HEK293 (cell line): ENCODE data around the gene SLC35B1.

Source experiments
- CTCF ChIA-PET: fragments of 350-600 bp; formaldehyde crosslinking; extraction: SDS; loops from one replicate; lab custom pipeline; 2021; ENCODE audit warnings: antibody characterized with exemption; lab: Yijun Ruan, JAX
- POLR2A ChIA-PET: fragments of 300-600 bp; formaldehyde crosslinking; extraction: SDS; loops from one replicate; lab custom pipeline; 2020; ENCODE audit warnings: antibody characterized with exemption, inconsistent platforms; lab: Yijun Ruan, JAX
- H3K27ac ChIP-seq: fragments of 200-500 bp; sonication (Bioruptor generic); 2 replicates; pipeline ENCODE4 v1.5.1; 2014; ENCODE audit warnings: low read depth, low read length, control low read depth, inconsistent platforms; ENCODE audit errors: extremely low read depth
- H3K36me3 ChIP-seq, 2 experiments: fragments of 200-500 bp in 1 of 2; sonication (Bioruptor generic) in 1 of 2; 1 replicate in 1 of 2; 2 replicates in 1 of 2; pipeline ENCODE4 v1.5.1; 2014 to 2017; ENCODE audit warnings: inconsistent platforms in 2 of 2, low read length in 2 of 2; ENCODE audit not compliant: control insufficient read depth in 2 of 2, insufficient read depth in 1 of 2
- H3K4me1 ChIP-seq: fragments of 200-500 bp; sonication (Bioruptor generic); 2 replicates; pipeline ENCODE4 v1.5.1; 2014; ENCODE audit warnings: mild to moderate bottlenecking, low read length, inconsistent platforms; ENCODE audit not compliant: control insufficient read depth, insufficient read depth
- H3K4me3 ChIP-seq: 2 replicates; pipeline ENCODE4 v1.5.1; 2011; ENCODE audit warnings: low read depth, mild to moderate bottlenecking, control low read depth, low read length, moderate library complexity
- H3K9me3 ChIP-seq: fragments of 200-500 bp; sonication (Bioruptor generic); 2 replicates; pipeline ENCODE4 v1.5.1; 2014; ENCODE audit warnings: low read depth, low read length, inconsistent platforms; ENCODE audit not compliant: control insufficient read depth, insufficient read depth
- BCL11B ChIP-seq: fragments of 450-650 bp; formaldehyde crosslinking; IDR thresholded peaks from 2 replicates; pipeline ENCODE4 v1.5.1; 2016; ENCODE audit warnings: low read depth, missing biosample characterization, missing genetic modification characterization
- GLI2 ChIP-seq: fragments of 450-650 bp; formaldehyde crosslinking; IDR thresholded peaks from 2 replicates; pipeline ENCODE4; 2017; ENCODE audit warnings: missing biosample characterization, missing genetic modification characterization, low read depth, borderline replicate concordance
- PRDM1 ChIP-seq: fragments of 450-650 bp; formaldehyde crosslinking; IDR thresholded peaks from 2 replicates; pipeline ENCODE4; 2016; ENCODE audit warnings: missing biosample characterization, missing genetic modification characterization
- RBAK ChIP-seq: fragments of 450-650 bp; formaldehyde crosslinking; IDR thresholded peaks from 2 replicates; pipeline ENCODE4 v1.5.1; 2016; ENCODE audit warnings: missing biosample characterization, missing genetic modification characterization
- REPIN1 ChIP-seq: fragments of 450-650 bp; formaldehyde crosslinking; IDR thresholded peaks from 2 replicates; pipeline ENCODE4 v1.5.1; 2017; ENCODE audit warnings: missing biosample characterization, missing genetic modification characterization, low read depth
- SETDB1 ChIP-seq: IDR thresholded peaks from one replicate; pipeline ENCODE4 v1.6.1; 2017; ENCODE audit warnings: mild to moderate bottlenecking, low read length, moderate library complexity, mixed read lengths; ENCODE audit not compliant: insufficient read length
- SP3 ChIP-seq: fragments of 450-650 bp; formaldehyde crosslinking; IDR thresholded peaks from 2 replicates; pipeline ENCODE4 v1.5.1; 2016; ENCODE audit warnings: missing biosample characterization, missing genetic modification characterization
- TRIM28 ChIP-seq: IDR thresholded peaks from 2 replicates; pipeline ENCODE4 v1.6.1; 2011; ENCODE audit warnings: low read length, control low read depth, borderline replicate concordance
- ZBTB1 ChIP-seq: fragments of 450-650 bp; formaldehyde crosslinking; IDR thresholded peaks from 2 replicates; pipeline ENCODE4 v1.5.1; 2016; ENCODE audit warnings: missing biosample characterization, missing genetic modification characterization
- ZFP69B ChIP-seq: fragments of 450-650 bp; formaldehyde crosslinking; IDR thresholded peaks from 2 replicates; pipeline ENCODE4 v1.5.1; 2016; ENCODE audit warnings: missing biosample characterization, missing genetic modification characterization
- ZNF121 ChIP-seq: fragments of 450-650 bp; formaldehyde crosslinking; IDR thresholded peaks from 2 replicates; pipeline ENCODE4 v1.5.1; 2016; ENCODE audit warnings: missing biosample characterization, missing genetic modification characterization
- ZNF221 ChIP-seq: fragments of 450-650 bp; formaldehyde crosslinking; IDR thresholded peaks from 2 replicates; pipeline ENCODE4 v1.5.1; 2017; ENCODE audit warnings: missing biosample characterization, missing genetic modification characterization, borderline replicate concordance
- ZNF433 ChIP-seq: fragments of 450-650 bp; formaldehyde crosslinking; IDR thresholded peaks from 2 replicates; pipeline ENCODE4 v1.5.1; 2016; ENCODE audit warnings: missing biosample characterization, missing genetic modification characterization, low read depth
- ZNF530 ChIP-seq: fragments of 450-650 bp; formaldehyde crosslinking; IDR thresholded peaks from 2 replicates; pipeline ENCODE4 v1.5.1; 2016; ENCODE audit warnings: low read depth, missing biosample characterization, missing genetic modification characterization
- ZNF544 ChIP-seq: fragments of 450-650 bp; formaldehyde crosslinking; IDR thresholded peaks from 2 replicates; pipeline ENCODE4 v1.5.0; 2017; ENCODE audit warnings: missing biosample characterization, missing genetic modification characterization
- ZNF549 ChIP-seq: fragments of 450-650 bp; IDR thresholded peaks from 2 replicates; pipeline ENCODE4 v1.5.1; 2018; ENCODE audit warnings: missing biosample characterization, missing genetic modification characterization, mild to moderate bottlenecking, inconsistent platforms, moderate library complexity
- ZNF660 ChIP-seq: fragments of 450-650 bp; IDR thresholded peaks from 2 replicates; pipeline ENCODE4 v1.5.1; 2018; ENCODE audit warnings: missing biosample characterization, mild to moderate bottlenecking, missing genetic modification characterization
- ZNF843 ChIP-seq: fragments of 450-650 bp; formaldehyde crosslinking; IDR thresholded peaks from 2 replicates; pipeline ENCODE4 v1.5.1; 2016; ENCODE audit warnings: missing biosample characterization, missing genetic modification characterization
- TF ChIP-seq, protein P1 (sequence below): fragments of 450-650 bp; formaldehyde crosslinking; IDR thresholded peaks from 2 replicates; pipeline ENCODE4 v1.5.1; 2016; ENCODE audit warnings: missing biosample characterization, missing genetic modification characterization, borderline replicate concordance
- TF ChIP-seq, protein P2 (sequence below): fragments of 450-650 bp; formaldehyde crosslinking; IDR thresholded peaks from 2 replicates; pipeline ENCODE4 v1.5.1; 2016; ENCODE audit warnings: missing biosample characterization, missing genetic modification characterization
- TF ChIP-seq, protein P3 (sequence below): fragments of 450-650 bp; IDR thresholded peaks from 2 replicates; pipeline ENCODE4 v1.5.1; 2018; ENCODE audit warnings: missing biosample characterization, missing genetic modification characterization
- TF ChIP-seq, protein P4 (sequence below): fragments of 450-650 bp; formaldehyde crosslinking; IDR thresholded peaks from 2 replicates; pipeline ENCODE4 v1.5.1; 2016; ENCODE audit warnings: missing biosample characterization, missing genetic modification characterization
- TF ChIP-seq, protein P5 (sequence below): fragments of 450-650 bp; formaldehyde crosslinking; IDR thresholded peaks from 2 replicates; pipeline ENCODE4 v1.5.1; 2017; ENCODE audit warnings: missing biosample characterization, missing genetic modification characterization
- TF ChIP-seq, protein P6 (sequence below): fragments of 450-650 bp; formaldehyde crosslinking; IDR thresholded peaks from 2 replicates; pipeline ENCODE4 v1.5.1; 2017; ENCODE audit warnings: missing biosample characterization, mild to moderate bottlenecking, missing genetic modification characterization, moderate library complexity

The SLC35B1 gene

DNA sequence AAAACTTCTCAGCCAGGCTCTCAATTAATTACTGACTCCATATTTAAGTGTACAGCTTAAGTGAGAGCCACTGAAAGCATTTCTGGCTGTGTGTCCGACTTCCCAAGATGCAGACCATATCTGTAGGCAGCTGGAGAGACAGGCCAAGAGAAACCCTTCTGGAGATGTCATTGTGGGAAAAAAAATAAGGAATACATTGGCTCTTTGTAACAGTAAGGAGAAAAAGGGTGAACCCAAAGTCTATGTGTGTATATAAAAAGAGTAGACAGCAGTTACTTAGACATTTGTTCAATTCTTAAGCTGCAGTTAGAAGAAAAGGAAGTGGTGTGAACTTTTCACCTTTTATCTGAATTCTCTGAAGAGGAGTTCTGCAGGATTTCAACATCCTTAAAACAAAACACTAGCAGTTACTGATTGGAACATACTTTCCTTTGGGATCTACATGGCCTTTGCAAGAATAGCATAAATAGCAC is 34.4 kb upstream of the SLC35B1 start:
- POLR2A ChIA-PET: interaction anchor here (5.4 kb wide), 1 partner anchor 22 kb away, joined by 27 read pairs; the partner anchor contains the start of gene FAM117A
- CTCF ChIA-PET: interaction anchor here (1.0 to 1.2 kb wide), 2 partner anchors 173 to 175 kb away, joined by 3 read pairs; no protein-coding TSS in a partner anchor
- no peak for TF ChIP-seq PRDM1 (tag by site-specific recombination)
- TF ChIP-seq BCL11B (tag by site-specific recombination): no peak
- no peak for TF ChIP-seq ZNF530 (tag by site-specific recombination)
- TF ChIP-seq, protein P1, sequence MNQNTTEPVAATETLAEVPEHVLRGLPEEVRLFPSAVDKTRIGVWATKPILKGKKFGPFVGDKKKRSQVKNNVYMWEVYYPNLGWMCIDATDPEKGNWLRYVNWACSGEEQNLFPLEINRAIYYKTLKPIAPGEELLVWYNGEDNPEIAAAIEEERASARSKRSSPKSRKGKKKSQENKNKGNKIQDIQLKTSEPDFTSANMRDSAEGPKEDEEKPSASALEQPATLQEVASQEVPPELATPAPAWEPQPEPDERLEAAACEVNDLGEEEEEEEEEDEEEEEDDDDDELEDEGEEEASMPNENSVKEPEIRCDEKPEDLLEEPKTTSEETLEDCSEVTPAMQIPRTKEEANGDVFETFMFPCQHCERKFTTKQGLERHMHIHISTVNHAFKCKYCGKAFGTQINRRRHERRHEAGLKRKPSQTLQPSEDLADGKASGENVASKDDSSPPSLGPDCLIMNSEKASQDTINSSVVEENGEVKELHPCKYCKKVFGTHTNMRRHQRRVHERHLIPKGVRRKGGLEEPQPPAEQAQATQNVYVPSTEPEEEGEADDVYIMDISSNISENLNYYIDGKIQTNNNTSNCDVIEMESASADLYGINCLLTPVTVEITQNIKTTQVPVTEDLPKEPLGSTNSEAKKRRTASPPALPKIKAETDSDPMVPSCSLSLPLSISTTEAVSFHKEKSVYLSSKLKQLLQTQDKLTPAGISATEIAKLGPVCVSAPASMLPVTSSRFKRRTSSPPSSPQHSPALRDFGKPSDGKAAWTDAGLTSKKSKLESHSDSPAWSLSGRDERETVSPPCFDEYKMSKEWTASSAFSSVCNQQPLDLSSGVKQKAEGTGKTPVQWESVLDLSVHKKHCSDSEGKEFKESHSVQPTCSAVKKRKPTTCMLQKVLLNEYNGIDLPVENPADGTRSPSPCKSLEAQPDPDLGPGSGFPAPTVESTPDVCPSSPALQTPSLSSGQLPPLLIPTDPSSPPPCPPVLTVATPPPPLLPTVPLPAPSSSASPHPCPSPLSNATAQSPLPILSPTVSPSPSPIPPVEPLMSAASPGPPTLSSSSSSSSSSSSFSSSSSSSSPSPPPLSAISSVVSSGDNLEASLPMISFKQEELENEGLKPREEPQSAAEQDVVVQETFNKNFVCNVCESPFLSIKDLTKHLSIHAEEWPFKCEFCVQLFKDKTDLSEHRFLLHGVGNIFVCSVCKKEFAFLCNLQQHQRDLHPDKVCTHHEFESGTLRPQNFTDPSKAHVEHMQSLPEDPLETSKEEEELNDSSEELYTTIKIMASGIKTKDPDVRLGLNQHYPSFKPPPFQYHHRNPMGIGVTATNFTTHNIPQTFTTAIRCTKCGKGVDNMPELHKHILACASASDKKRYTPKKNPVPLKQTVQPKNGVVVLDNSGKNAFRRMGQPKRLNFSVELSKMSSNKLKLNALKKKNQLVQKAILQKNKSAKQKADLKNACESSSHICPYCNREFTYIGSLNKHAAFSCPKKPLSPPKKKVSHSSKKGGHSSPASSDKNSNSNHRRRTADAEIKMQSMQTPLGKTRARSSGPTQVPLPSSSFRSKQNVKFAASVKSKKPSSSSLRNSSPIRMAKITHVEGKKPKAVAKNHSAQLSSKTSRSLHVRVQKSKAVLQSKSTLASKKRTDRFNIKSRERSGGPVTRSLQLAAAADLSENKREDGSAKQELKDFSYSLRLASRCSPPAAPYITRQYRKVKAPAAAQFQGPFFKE: no peak
- no peak for TF ChIP-seq REPIN1 (tag by site-specific recombination)
- TF ChIP-seq ZNF660 (tag by site-specific recombination): no peak
- TF ChIP-seq ZNF221 (tag by site-specific recombination): no peak
- no peak for TF ChIP-seq ZNF433 (tag by site-specific recombination)
- TF ChIP-seq, protein P2, sequence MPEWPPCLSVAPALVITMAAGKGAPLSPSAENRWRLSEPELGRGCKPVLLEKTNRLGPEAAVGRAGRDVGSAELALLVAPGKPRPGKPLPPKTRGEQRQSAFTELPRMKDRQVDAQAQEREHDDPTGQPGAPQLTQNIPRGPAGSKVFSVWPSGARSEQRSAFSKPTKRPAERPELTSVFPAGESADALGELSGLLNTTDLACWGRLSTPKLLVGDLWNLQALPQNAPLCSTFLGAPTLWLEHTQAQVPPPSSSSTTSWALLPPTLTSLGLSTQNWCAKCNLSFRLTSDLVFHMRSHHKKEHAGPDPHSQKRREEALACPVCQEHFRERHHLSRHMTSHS (tag by site-specific recombination): no peak
- TF ChIP-seq TRIM28: no peak
- no peak for TF ChIP-seq ZFP69B (tag by site-specific recombination)
- no peak for TF ChIP-seq GLI2 (tag by site-specific recombination)
- TF ChIP-seq ZNF843 (tag by site-specific recombination): no peak
- no peak for TF ChIP-seq ZNF544 (tag by site-specific recombination)
- no peak for TF ChIP-seq ZNF549 (tag by site-specific recombination)
- no peak for TF ChIP-seq ZBTB1 (tag by site-specific recombination)
- TF ChIP-seq SETDB1: no peak
- TF ChIP-seq, protein P3, sequence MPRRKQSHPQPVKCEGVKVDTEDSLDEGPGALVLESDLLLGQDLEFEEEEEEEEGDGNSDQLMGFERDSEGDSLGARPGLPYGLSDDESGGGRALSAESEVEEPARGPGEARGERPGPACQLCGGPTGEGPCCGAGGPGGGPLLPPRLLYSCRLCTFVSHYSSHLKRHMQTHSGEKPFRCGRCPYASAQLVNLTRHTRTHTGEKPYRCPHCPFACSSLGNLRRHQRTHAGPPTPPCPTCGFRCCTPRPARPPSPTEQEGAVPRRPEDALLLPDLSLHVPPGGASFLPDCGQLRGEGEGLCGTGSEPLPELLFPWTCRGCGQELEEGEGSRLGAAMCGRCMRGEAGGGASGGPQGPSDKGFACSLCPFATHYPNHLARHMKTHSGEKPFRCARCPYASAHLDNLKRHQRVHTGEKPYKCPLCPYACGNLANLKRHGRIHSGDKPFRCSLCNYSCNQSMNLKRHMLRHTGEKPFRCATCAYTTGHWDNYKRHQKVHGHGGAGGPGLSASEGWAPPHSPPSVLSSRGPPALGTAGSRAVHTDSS: no peak
- TF ChIP-seq, all 188 proteins: peak for 0
- Histone ChIP-seq H3K27ac (no peak overlapping the region), H3K4me3 (no peak overlapping the region), H3K36me3 (no peaks in the 10 kb centered on the region; a peak in 1 of 3 replicates), H3K4me1 (no peaks in the 10 kb centered on the region), H3K9me3 (no peaks in the 10 kb centered on the region)

DNA sequence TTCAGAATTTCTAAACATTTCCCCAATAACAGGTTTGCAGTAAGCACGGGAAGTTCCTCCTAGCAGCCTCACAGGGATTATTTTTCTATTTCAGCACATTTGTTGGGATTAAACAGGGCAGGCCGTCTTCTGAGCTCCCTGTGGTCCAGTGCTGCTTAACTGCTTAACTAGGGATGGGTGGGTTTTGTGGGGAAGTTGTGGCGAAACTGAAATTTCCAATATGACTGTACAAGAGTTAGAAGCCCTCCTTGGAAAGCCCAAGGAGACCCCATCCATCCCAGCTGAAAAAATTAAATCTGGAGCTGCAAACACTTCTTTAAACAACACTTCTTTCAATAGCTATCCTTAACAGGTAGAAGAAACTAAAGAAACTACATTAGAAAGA is 33.9 kb upstream of the SLC35B1 start:
- CTCF ChIA-PET: interaction anchor here (0.7 to 1.2 kb wide), 3 partner anchors 9 to 174 kb away, joined by 3 read pairs; no protein-coding TSS in a partner anchor
- H3K36me3 ChIP-seq: no peaks in the 10 kb centered on the region; a peak in 1 of 3 replicates
- no peak overlapping the region for H3K4me3 ChIP-seq
- H3K4me1 ChIP-seq: no peaks in the 10 kb centered on the region
- no peak overlapping the region for H3K27ac ChIP-seq
- no peaks in the 10 kb centered on the region for H3K9me3 ChIP-seq
- POLR2A ChIA-PET: interaction anchor here (5.4 kb wide), 1 partner anchor 22 kb away, joined by 27 read pairs; the partner anchor contains the start of gene FAM117A
- no peak for TF ChIP-seq RBAK (tag by site-specific recombination)
- no peak for TF ChIP-seq ZNF121
- TF ChIP-seq, protein P4, sequence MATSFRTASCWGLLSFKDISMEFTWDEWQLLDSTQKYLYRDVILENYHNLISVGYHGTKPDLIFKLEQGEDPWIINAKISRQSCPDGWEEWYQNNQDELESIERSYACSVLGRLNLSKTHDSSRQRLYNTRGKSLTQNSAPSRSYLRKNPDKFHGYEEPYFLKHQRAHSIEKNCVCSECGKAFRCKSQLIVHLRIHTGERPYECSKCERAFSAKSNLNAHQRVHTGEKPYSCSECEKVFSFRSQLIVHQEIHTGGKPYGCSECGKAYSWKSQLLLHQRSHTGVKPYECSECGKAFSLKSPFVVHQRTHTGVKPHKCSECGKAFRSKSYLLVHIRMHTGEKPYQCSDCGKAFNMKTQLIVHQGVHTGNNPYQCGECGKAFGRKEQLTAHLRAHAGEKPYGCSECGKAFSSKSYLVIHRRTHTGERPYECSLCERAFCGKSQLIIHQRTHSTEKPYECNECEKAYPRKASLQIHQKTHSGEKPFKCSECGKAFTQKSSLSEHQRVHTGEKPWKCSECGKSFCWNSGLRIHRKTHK (tag by site-specific recombination): no peak
- TF ChIP-seq SP3: no peak
- TF ChIP-seq, protein P5, sequence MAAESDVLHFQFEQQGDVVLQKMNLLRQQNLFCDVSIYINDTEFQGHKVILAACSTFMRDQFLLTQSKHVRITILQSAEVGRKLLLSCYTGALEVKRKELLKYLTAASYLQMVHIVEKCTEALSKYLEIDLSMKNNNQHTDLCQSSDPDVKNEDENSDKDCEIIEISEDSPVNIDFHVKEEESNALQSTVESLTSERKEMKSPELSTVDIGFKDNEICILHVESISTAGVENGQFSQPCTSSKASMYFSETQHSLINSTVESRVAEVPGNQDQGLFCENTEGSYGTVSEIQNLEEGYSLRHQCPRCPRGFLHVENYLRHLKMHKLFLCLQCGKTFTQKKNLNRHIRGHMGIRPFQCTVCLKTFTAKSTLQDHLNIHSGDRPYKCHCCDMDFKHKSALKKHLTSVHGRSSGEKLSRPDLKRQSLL (tag by site-specific recombination): no peak
- TF ChIP-seq, protein P6, sequence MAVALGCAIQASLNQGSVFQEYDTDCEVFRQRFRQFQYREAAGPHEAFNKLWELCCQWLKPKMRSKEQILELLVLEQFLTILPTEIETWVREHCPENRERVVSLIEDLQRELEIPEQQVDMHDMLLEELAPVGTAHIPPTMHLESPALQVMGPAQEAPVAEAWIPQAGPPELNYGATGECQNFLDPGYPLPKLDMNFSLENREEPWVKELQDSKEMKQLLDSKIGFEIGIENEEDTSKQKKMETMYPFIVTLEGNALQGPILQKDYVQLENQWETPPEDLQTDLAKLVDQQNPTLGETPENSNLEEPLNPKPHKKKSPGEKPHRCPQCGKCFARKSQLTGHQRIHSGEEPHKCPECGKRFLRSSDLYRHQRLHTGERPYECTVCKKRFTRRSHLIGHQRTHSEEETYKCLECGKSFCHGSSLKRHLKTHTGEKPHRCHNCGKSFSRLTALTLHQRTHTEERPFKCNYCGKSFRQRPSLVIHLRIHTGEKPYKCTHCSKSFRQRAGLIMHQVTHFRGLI (tag by site-specific recombination): no peak
